Sigmoid colon (tissue), 4 donors: ENCODE data around the gene CYP27B1.

ENCODE experiments used
- CTCF ChIP-seq, 4 experiments: fragments of 450-650 bp in 3 of 4; fragments of 200-600 bp in 1 of 4; IDR thresholded peaks; one replicate each; pipeline ENCODE4 v1.5.1; 2016 to 2019; ENCODE audit warnings: antibody characterized with exemption in 4 of 4, mild to moderate bottlenecking in 3 of 4, moderate library complexity in 2 of 4
- EP300 ChIP-seq, 4 donors: sonication (generic); formaldehyde crosslinking; IDR thresholded peaks; one replicate each; pipeline ENCODE4 v1.6.1; 2017; ENCODE audit warnings: antibody characterized with exemption in 4 of 4
- POLR2AphosphoS5 ChIP-seq, 4 donors: sonication (generic); formaldehyde crosslinking; IDR thresholded peaks; one replicate each; pipeline ENCODE4 v1.6.1; 2017; ENCODE audit warnings: antibody characterized with exemption in 4 of 4

GRCh38 chr12:57750561-57751431 lies 16.1 kb downstream of the CYP27B1 start:
- TF ChIP-seq CTCF (IDR thresholded peaks at IDR 0.05) (no peak), POLR2AphosphoS5 (IDR thresholded peaks at IDR 0.05) (no peak), EP300 (IDR thresholded peaks at IDR 0.05) (no peak)
